GM21576 (cell line): ENCODE measurements around the gene SERBP1.

Experiments used
- ATAC-seq: cut with Tn5 transposase; IDR thresholded peaks from one replicate; pipeline ENCODE4 v1.9.1; 2021; ENCODE audit warnings: mild to moderate bottlenecking, moderate library complexity; ENCODE audit not compliant: unreplicated experiment

Gene SERBP1

GRCh38 chr1:67371043-67371442, 59.2 kb downstream of the SERBP1 start:
- no peak for ATAC-seq

- no peak for ATAC-seq
Measured at GRCh38 chr1:67368046-67368514, 62.1 kb downstream of the SERBP1 start.

GRCh38 chr1:67367370-67368045, 62.7 kb downstream of the SERBP1 start:
- no peak for ATAC-seq

GRCh38 chr1:67361641-67362040, 68.6 kb downstream of the SERBP1 start:
- no peak for ATAC-seq

- no peak for ATAC-seq
Measured at GRCh38 chr1:67359592-67359991, 70.6 kb downstream of the SERBP1 start.
